Activated CD4-positive, alpha-beta T cell treated with anti-CD3 and anti-CD28 coated beads, Interleukin-2, amount 50 U/mL, for 48 hours (primary cell): ENCODE results near the gene ACVR1B.

ENCODE experiments used
- DNase-seq, 2 experiments: peaks; one replicate each; pipeline ENCODE4 v3.0.0-alpha.2; 2020

Gene ACVR1B

GRCh38 chr12:51917746-51918453 is 33.6 kb upstream of the ACVR1B start:
- no peak for DNase-seq

GRCh38 chr12:51920046-51920445 is 31.5 kb upstream of the ACVR1B start:
- no peak for DNase-seq

- DNase-seq, result no peak
Observed at GRCh38 chr12:51921017-51921725, 30.3 kb upstream of the ACVR1B start.

- DNase-seq, result no peak
Observed at GRCh38 chr12:51922146-51922545, 29.4 kb upstream of the ACVR1B start.

DNA sequence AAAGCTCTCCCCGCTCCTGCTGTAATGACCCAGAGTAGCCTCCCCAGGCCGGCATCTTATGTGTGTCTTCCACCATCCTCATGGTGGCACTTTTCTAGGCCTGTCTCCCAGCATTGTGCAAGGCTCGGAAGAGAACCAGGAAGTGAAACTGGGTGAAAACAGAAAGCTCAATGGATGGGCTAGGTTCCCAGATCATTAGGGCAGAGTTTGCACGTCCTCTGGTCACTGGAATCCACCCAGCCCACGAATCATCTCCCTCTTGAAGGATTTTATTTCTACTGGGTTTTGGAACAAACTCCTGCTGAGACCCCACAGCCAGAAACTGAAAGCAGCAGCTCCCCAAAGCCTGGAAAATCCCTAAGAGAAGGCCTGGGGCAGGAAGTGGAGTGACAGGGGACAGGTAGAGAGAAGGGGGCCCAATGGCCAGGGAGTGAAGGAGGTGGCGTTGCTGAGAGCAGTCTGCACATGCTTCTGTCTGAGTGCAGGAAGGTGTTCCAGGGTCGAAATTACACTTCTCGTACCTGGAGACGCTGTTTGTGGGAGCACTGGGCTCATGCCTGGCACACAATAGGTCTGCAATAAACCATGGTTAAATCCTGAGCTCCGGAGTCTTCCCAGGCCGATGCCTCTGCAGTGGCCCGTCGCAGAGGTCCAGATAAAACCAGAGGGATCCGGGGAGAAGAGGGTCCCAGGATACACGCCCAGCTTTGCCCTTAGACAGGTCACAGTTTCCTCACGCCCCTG is 28.6 kb upstream of the ACVR1B start:
- no peak for DNase-seq

DNA sequence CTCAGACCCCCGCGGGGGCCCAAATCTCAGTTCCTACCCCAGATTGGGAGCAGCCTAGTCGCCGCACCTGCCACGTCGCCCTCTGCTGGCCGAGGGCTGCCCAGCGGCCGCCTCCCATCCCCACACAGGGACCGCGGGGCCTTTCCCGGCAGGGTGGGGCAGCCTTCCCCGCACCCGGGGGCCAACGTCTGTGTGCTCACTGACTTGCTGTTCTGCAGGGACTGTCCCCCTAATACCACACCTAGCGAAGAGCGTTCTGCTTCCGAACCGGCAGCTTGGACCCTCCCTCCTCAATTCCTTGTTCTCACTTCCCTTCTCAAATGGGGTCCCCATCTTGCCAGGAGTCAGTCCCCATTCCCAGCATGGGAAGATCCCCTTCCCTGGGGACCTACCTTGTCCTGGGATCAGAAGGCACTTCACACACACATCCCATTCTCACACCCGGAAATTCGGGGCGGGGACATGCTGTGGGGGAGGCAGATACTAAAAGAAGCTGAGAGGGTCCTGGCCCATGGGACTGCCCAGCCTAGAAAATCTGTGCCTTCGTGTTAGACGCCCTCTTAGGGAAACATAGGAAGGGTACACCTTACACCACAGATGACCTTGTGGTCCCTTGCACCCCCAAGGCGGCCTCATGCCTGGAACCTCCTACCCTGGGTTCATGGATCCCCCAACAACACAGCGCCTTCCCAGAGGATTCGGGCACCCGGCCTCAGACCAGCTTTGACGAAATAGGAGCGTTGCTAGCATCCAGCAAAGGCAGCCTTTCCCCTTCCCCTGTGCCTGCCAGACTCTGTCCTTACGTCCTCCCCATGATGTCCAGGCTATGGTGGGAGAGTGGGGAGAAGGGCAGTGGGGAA is 27.8 kb upstream of the ACVR1B start:
- peak; percentile 64 to 69 for DNase-seq

DNA sequence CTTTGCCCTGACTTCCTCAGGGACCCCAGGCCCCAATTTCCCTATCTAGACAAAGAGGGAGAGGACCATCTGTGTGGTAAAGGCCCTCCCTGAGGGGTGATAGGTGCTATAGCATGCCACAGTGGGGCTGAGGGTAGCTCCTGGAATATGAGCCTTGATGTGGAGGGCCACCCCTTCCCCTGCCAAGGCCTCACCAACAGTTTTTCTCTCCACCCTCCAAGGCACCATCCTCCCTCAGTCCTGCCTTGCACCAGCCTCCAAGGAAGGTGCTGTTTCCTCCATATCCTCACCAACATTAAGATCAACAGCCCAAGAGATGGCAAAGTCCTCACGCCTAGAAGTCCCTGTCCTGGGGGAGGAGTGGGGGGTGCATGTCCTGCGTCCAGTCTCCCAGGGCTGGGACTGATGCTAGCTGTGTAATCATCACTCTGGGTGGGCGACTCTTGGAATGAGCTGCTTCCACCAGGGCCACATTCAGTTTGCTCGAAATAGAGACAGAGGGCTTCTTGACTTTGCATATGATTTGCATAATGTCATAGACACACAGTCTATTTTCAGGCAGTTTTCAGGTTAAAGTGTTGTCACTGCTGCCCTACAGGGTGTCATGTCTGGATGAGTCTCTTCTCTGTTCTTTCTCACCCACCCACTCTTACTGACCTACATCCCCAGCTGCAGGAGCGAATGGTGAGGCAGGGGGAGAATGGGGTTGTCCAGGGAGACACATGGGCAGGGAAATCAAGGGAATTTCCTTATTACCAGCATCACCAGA is 26.8 kb upstream of the ACVR1B start:
- no peak for DNase-seq

DNA sequence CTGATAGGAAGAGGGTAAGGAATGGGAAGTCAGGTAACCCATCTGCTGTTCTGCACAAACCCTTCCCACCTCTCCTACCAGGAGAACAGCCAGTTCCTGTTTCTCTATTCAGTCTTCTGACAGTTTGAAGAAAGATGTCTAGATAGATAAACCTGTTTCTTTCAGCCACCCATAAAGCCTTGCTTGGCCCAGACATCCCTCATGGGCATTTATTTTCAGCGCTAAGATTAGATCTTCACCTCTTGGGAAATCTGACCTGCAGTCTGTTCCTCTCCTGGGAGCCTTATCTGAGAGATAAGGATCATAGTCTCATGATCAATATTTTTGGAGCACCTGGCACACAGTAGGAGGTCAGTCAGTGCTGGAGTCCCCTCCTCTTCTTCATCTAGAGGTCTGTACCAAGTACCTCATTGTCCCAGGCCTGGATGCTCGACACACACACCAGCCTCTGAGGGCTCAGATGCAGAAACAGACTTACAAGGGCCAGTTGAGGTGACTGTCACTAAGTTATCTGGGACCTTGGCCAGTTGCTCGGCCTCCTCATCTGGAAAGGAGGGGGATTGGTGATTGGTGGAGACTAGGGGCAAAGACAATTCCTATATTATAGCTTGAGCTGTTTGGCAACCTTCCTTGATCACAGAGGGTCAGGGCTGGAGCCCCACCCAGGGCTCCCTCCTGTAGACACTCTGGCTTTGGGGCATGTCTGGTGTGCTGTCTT is 26.0 kb upstream of the ACVR1B start:
- no peak for DNase-seq

- DNase-seq, result no peak
Observed at GRCh38 chr12:51926064-51926632, 25.4 kb upstream of the ACVR1B start.

GRCh38 chr12:51926718-51927117 is 24.8 kb upstream of the ACVR1B start:
- peak; percentile 62 to 66 for DNase-seq

DNA sequence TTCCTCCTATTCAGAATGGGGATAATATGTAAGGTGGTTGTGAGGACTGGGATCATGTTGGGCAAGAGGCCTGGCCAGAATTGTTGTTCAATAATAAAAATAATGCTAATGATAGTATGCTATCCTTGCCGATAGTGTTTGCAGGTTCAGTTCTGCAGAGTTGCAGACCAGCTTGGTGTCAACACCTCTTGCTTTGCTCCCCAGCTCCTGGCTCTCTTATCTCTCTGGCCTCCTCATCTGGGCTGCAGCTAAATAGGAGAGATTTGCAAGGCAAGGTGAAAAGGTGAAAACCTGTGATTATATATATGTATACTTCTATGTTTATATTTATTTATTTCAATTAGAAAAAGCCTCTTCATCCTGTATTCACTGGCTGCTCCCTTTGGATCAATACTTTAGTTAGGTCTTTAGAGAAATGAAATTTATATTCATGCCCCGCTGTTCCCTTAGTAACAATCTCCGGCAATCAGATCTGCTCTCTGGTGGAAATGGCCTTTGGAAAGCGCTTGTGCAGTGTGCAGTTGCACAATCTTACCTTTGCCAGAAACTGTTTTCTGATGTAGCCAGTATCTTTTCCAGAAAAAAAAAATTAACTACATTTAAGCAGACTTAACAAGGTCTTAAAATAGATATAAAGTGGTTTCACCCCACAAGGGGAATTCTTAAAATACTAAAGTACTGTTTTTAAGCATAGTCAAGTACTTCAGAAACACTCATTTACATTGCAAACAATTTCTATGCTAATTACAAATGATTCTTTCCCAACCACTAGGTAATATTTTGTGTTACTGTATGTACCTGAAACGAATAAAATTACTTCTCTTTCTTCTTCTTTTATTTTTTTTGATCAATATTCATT is 19.1 kb upstream of the ACVR1B start:
- no peak for DNase-seq

GRCh38 chr12:51934080-51934479 is 17.4 kb upstream of the ACVR1B start:
- no peak for DNase-seq

- no peak for DNase-seq
Observed at GRCh38 chr12:51937926-51938325, 13.6 kb upstream of the ACVR1B start.

GRCh38 chr12:51938726-51939125 is 12.8 kb upstream of the ACVR1B start:
- no peak for DNase-seq

DNA sequence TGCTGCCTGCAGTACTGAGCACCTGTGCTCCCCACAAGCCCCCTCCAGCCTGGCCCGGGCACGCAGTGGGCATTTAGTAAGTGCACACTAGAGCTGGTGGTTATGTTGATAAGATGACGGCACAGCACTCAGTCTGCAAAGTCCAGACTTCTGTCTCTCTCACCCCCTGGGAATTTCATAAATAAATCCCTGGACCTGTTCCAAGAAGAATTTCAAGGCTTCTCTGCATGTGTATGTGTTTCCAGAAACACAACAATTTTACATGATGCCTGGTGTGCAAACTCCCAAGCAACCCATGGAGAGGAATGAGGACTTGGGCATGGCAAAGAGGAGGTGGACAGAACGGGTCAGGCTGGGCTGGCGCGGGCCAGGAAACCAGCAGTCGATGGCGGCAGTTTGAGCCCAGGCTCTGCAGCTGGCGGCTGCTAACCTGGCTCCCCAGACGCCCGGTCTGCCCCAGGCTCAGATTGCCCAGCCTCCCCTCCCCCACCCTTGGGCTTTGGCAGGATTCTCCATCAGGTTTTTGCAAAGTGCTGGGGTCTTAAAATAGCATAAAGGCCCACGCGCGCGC is 10.4 kb upstream of the ACVR1B start:
- no peak for DNase-seq

GRCh38 chr12:51941604-51942003 is 9.9 kb upstream of the ACVR1B start:
- DNase-seq, result no peak

DNA sequence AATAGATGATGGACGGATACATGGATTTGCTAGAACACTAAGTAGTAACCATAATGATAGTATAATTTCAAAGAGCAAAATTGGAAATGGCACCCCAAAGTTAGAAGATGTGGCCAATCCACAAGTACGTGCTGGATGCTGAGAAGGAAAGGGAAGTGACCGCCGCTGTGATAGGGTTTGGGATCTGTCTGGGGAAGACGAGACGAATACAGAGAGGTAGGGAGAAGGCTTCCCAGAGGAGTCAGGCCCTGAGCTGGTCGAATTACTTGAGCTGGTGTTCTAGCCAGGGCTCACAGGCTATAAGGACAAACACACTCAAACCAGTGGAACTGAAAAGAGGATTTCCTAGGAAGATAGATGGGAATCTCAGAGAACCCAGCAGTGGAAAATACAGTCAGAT is 9.4 kb upstream of the ACVR1B start:
- no peak for DNase-seq

DNA sequence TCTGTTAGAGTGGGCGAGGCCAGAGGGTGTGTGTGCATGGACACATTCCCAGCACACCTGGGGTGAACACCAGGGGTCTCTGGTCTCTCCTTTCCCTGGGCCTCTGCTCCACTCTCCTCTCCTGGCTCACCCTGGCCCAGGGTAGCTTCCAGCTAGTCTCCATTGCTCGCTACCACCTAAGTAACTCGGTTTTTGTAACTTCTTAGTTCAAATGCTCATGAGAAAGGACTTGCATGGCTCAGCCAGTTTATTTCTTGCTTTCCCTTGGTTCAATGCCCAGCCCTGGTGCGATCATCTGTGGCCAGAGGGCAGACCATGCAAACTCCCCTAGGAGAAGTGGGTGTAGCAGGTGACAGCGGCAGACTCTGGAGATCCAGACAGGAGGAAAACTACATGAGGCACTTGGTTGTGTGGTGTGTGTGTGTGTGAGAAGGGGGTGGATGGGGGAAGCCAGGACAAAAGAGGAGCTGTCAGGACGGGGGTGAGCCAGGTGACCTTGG is 8.9 kb upstream of the ACVR1B start:
- no peak for DNase-seq

GRCh38 chr12:51943346-51943745 is 8.2 kb upstream of the ACVR1B start:
- DNase-seq, result no peak
